Transverse colon (tissue), 3 donors: ENCODE measurements around the gene KRTAP5-8.
"Not testable (repeated sequence)": the region's sequence is repeated elsewhere in the genome, so short reads cannot be mapped to it uniquely, and the experiment has no call there.

Experiments used
- CTCF ChIP-seq, 5 experiments: fragments of 200-600 bp in 3 of 5; fragments of 450-650 bp in 2 of 5; sonication (generic) in 3 of 5; IDR thresholded peaks; 1 replicate in 2 of 5; 2 replicates in 3 of 5; pipeline ENCODE4 v1.5.1; 2016 to 2017; ENCODE audit warnings: antibody characterized with exemption in 5 of 5, inconsistent platforms in 3 of 5, mild to moderate bottlenecking in 2 of 5, moderate library complexity in 1 of 5
- POLR2A ChIP-seq: fragments of 450-650 bp; IDR thresholded peaks from one replicate; pipeline ENCODE4 v1.6.1; 2016; ENCODE audit warnings: antibody characterized with exemption, mild to moderate bottlenecking, moderate library complexity

GRCh38 chr11:71567633-71568032 is 29.8 kb downstream of the KRTAP5-8 start:
- TF ChIP-seq CTCF (IDR thresholded peaks at IDR 0.05); POLR2A: not testable (repeated sequence)
